GM19438 (cell line): ENCODE data around the gene AGPAT4.
"Not testable (repeated sequence)": the region's sequence is repeated elsewhere in the genome, so short reads cannot be mapped to it uniquely, and the experiment has no call there.

ENCODE experiments used
- ATAC-seq: cut with Tn5 transposase; IDR thresholded peaks from one replicate; pipeline ENCODE4 v1.9.1; 2021; ENCODE audit warnings: low read depth; ENCODE audit not compliant: unreplicated experiment

Gene AGPAT4

GRCh38 chr6:161172769-161173168 lies 101.1 kb downstream of the AGPAT4 start:
- not testable (repeated sequence) for ATAC-seq

GRCh38 chr6:161171207-161171606 lies 102.7 kb downstream of the AGPAT4 start:
- ATAC-seq: no peak

- peak; percentile 12 for ATAC-seq
Measured at GRCh38 chr6:161169696-161170095, 104.2 kb downstream of the AGPAT4 start.

GRCh38 chr6:161169035-161169434 lies 104.8 kb downstream of the AGPAT4 start:
- ATAC-seq: no peak

GRCh38 chr6:161168281-161168891 lies 105.5 kb downstream of the AGPAT4 start:
- no peak for ATAC-seq

GRCh38 chr6:161166677-161167076 lies 107.2 kb downstream of the AGPAT4 start:
- ATAC-seq: no peak

GRCh38 chr6:161166176-161166575 lies 107.7 kb downstream of the AGPAT4 start:
- no peak for ATAC-seq

GRCh38 chr6:161164182-161164625 lies 109.7 kb downstream of the AGPAT4 start:
- ATAC-seq: no peak

GRCh38 chr6:161163466-161164181 lies 110.2 kb downstream of the AGPAT4 start:
- no peak for ATAC-seq

- ATAC-seq: no peak
Measured at GRCh38 chr6:161162722-161163121, 111.1 kb downstream of the AGPAT4 start.

GRCh38 chr6:161161889-161162624 lies 111.8 kb downstream of the AGPAT4 start:
- ATAC-seq: no peak

- ATAC-seq: no peak
Measured at GRCh38 chr6:161161121-161161520, 112.7 kb downstream of the AGPAT4 start.

GRCh38 chr6:161154796-161155335 lies 119.0 kb downstream of the AGPAT4 start:
- no peak for ATAC-seq

- ATAC-seq: no peak
Measured at GRCh38 chr6:161153725-161154124, 120.1 kb downstream of the AGPAT4 start.

- no peak for ATAC-seq
Measured at GRCh38 chr6:161152907-161153662, 120.8 kb downstream of the AGPAT4 start.

- no peak for ATAC-seq
Measured at GRCh38 chr6:161152527-161152862, 121.4 kb downstream of the AGPAT4 start.

- ATAC-seq: no peak
Measured at GRCh38 chr6:161151660-161152526, 122.0 kb downstream of the AGPAT4 start.

- ATAC-seq: no peak
Measured at GRCh38 chr6:161151059-161151645, 122.7 kb downstream of the AGPAT4 start.

- no peak for ATAC-seq
Measured at GRCh38 chr6:161150566-161150965, 123.3 kb downstream of the AGPAT4 start.
